Lung (tissue), 13 donors: ENCODE measurements around the gene MEST. TPM values are rescaled to one million over a fixed set of nuclear protein-coding genes. Genes with fewer than 3 reads are reported as not detected.

Source experiments
- ATAC-seq: fragments of 200-7000 bp; cut with Tn5 transposase; one replicate; pipeline ENCODE4 v1.9.1; 2020; ENCODE audit warnings: moderate number of reproducible peaks; ENCODE audit not compliant: insufficient read depth, low FRiP score
- DNase-seq, 3 donors: peaks; one replicate each; pipeline ENCODE4 v3.0.0-alpha.2; 2013 to 2017
- H3K27ac ChIP-seq, 2 donors: one replicate each; pipeline ENCODE4 v1.5.1; 2013; ENCODE audit warnings: mild to moderate bottlenecking in 2 of 2, moderate library complexity in 2 of 2, control low read depth in 1 of 2, inconsistent platforms in 1 of 2, low read depth in 1 of 2, low read length in 1 of 2
- H3K27me3 ChIP-seq, 3 donors: one replicate each; pipeline ENCODE4 v1.5.1; 2013; ENCODE audit warnings: low read length in 2 of 3; ENCODE audit not compliant: control insufficient read depth in 3 of 3, insufficient read depth in 3 of 3
- H3K36me3 ChIP-seq, 4 donors: one replicate each; pipeline ENCODE4 v1.5.1; 2013; ENCODE audit warnings: low read length in 4 of 4, mild to moderate bottlenecking in 1 of 4, moderate library complexity in 1 of 4; ENCODE audit not compliant: control insufficient read depth in 4 of 4, insufficient read depth in 4 of 4
- H3K4me1 ChIP-seq, 5 donors: one replicate each; pipeline ENCODE4 v1.5.1; 2013; ENCODE audit warnings: low read length in 5 of 5, mild to moderate bottlenecking in 2 of 5, moderate library complexity in 1 of 5; ENCODE audit not compliant: control insufficient read depth in 5 of 5, insufficient read depth in 5 of 5
- H3K4me3 ChIP-seq: one replicate; pipeline ENCODE4 v1.5.1; 2013; ENCODE audit warnings: mild to moderate bottlenecking, control low read depth, moderate library complexity
- H3K9ac ChIP-seq, 2 donors: one replicate each; pipeline ENCODE4 v1.5.1; 2013; ENCODE audit warnings: low read length in 2 of 2, control low read depth in 1 of 2; ENCODE audit not compliant: insufficient read depth in 1 of 2
- H3K9me3 ChIP-seq, 4 donors: one replicate each; pipeline ENCODE4 v1.5.1; 2013; ENCODE audit warnings: low read length in 3 of 4, mild to moderate bottlenecking in 1 of 4, moderate library complexity in 1 of 4; ENCODE audit not compliant: control insufficient read depth in 4 of 4, insufficient read depth in 3 of 4
- CTCF ChIP-seq: IDR thresholded peaks from 2 replicates; pipeline ENCODE4 v1.5.1; 2012; ENCODE audit warnings: mild to moderate bottlenecking; ENCODE audit errors: control extremely low read depth, extremely low read depth
- WGBS, 2 donors: extraction: QIAGEN DNeasy Blood & Tissue Kit; methylation state at CpG; one replicate each; pipeline ENCODE4 v1.1.7; 2013; 5-methylcytosine and 5-hydroxymethylcytosine counted together
- polyA plus RNA-seq, 2 donors: library from polyadenylated mRNA; stranded (reverse); fragments of 200-250 nt; gene quantifications; one replicate each; pipeline ENCODE4 v1.2.1, GENCODE V29; 2013
- small RNA-seq: library from RNA; depleted of rRNA; stranded (forward); fragments of <200 nt; gene quantifications from one replicate; pipeline ENCODE3, GENCODE V24; 2014; ENCODE audit warnings: low replicate concordance
- total RNA-seq, 2 donors: library from RNA; depleted of rRNA in 1 of 2; stranded (reverse); fragments of >200 nt in 1 of 2; gene quantifications; one replicate each; pipeline ENCODE4 v1.2.1, GENCODE V29; 2014 to 2021
- donor health status: control.
- donor health status: control.
- donor health status: Bipolar disorder and iron deficiency.
- donor health status: healthy.
- donor health status: DM: yes; HTN: yes; CAD: no.

MEST gene
- total and polyA plus RNA-seq, 4 donors = 22.3 to 195 (median 69.5) TPM

- peaks cover 0 to 3% (median 0%) of the 10 kb centered on the region in 4 donors for H3K9me3 ChIP-seq
- 92 to 95% methylated on average over 3 of the region's 3 CpGs for WGBS, 2 donors
- no peak overlapping the region for H3K9ac ChIP-seq
- ATAC-seq (no peak), DNase-seq (no peak)
- H3K4me3 ChIP-seq = no peak overlapping the region
- H3K36me3 ChIP-seq = peaks cover 0 to 12% (median 3%) of the 10 kb centered on the region in 4 donors
- TF ChIP-seq CTCF = no peak
- H3K4me1 ChIP-seq = peaks cover 0 to 2% (median 0%) of the 10 kb centered on the region in 5 donors
- no peaks in the 10 kb centered on the region for H3K27me3 ChIP-seq
- no peak overlapping the region for H3K27ac ChIP-seq
These were observed 62.6 kb downstream of the MEST start for GRCh38 chr7:130554481-130554880.

Small RNAs within 50 kb of the gene (small RNA-seq; reads per million reads assigned to genes)
- gene MIR335 (not detected), gene RF02148 (not detected), gene RF02149 (not detected), gene RF02150 (not detected)

Other genes starting within 250 kb of the MEST start
- 1 to 10 TPM in 1 of 2 donors, not detected in 1; 2.0 TPM for gene CPA2, start 225.2 kb upstream of the MEST start, total RNA-seq
- under 1 TPM in 1 of 2 donors, not detected in 1; 0.21 TPM for gene CPA2, start 225.2 kb upstream of the MEST start, polyA plus RNA-seq
- 1 to 10 TPM in 1 of 2 donors, under 1 TPM in 1; 0.55 to 1.7 TPM for gene CPA4, start 198.9 kb upstream of the MEST start, total RNA-seq
- gene CPA4, start 198.9 kb upstream of the MEST start, polyA plus RNA-seq = 1 to 10 TPM in 1 of 2 donors, under 1 TPM in 1; 0.65 to 2.3 TPM
- gene CPA5, start 147.3 kb upstream of the MEST start, total RNA-seq = not detected
- under 1 TPM; 0.08 to 0.10 TPM for gene CPA5, start 147.3 kb upstream of the MEST start, polyA plus RNA-seq
- 10 to 100 TPM in 1 of 2 donors, under 1 TPM in 1; 0.80 to 12.5 TPM for gene CPA1, start 111.6 kb upstream of the MEST start, total RNA-seq
- gene CPA1, start 111.6 kb upstream of the MEST start, polyA plus RNA-seq = under 1 TPM; 0.31 to 0.66 TPM
- gene CEP41, start 51.1 kb upstream of the MEST start, total RNA-seq = 10 to 100 TPM; 14.6 to 15.3 TPM
- 1 to 10 TPM; 3.7 to 8.6 TPM for gene CEP41, start 51.1 kb upstream of the MEST start, polyA plus RNA-seq
- gene COPG2, start 176.7 kb downstream of the MEST start, total RNA-seq = 10 to 100 TPM; 20.7 to 29.3 TPM
- 10 to 100 TPM in 1 of 2 donors, 1 to 10 TPM in 1; 8.9 to 12.8 TPM for gene COPG2, start 176.7 kb downstream of the MEST start, polyA plus RNA-seq
- gene TSGA13, start 194.5 kb downstream of the MEST start, total RNA-seq = not detected
- gene TSGA13, start 194.5 kb downstream of the MEST start, polyA plus RNA-seq = not detected
- under 1 TPM; 0.26 to 0.31 TPM for gene KLF14, start 242.1 kb downstream of the MEST start, total RNA-seq
- under 1 TPM in 1 of 2 donors, not detected in 1; 0.30 TPM for gene KLF14, start 242.1 kb downstream of the MEST start, polyA plus RNA-seq